AG04449 (cell line): ENCODE results near the gene TBC1D2.

Source experiments
- CTCF ChIA-PET: fragments of 350-600 bp; formaldehyde crosslinking; extraction: SDS; loops from one replicate; lab custom pipeline; 2021; ENCODE audit warnings: antibody characterized with exemption; lab: Yijun Ruan, JAX
- POLR2A ChIA-PET: fragments of 400-600, 350-600 bp; formaldehyde crosslinking; extraction: SDS; loops from one replicate; lab custom pipeline; 2020; ENCODE audit warnings: antibody characterized with exemption, inconsistent platforms; lab: Yijun Ruan, JAX
- DNase-seq: peaks from one replicate; pipeline ENCODE4 v3.0.0-alpha.2; 2010; ENCODE audit warnings: low read depth, low spot score
- H3K4me3 ChIP-seq: 2 replicates; pipeline ENCODE4 v1.5.1; 2011; ENCODE audit warnings: low read depth, mild to moderate bottlenecking, control low read depth, low read length
- TF ChIP-seq, protein P1 (sequence below): IDR thresholded peaks from one replicate; pipeline ENCODE4 v1.5.1; 2011; ENCODE audit warnings: mild to moderate bottlenecking, moderate library complexity, low read length, control low read depth, inconsistent platforms; ENCODE audit not compliant: insufficient read depth; ENCODE audit errors: missing control alignments

Gene TBC1D2

DNA sequence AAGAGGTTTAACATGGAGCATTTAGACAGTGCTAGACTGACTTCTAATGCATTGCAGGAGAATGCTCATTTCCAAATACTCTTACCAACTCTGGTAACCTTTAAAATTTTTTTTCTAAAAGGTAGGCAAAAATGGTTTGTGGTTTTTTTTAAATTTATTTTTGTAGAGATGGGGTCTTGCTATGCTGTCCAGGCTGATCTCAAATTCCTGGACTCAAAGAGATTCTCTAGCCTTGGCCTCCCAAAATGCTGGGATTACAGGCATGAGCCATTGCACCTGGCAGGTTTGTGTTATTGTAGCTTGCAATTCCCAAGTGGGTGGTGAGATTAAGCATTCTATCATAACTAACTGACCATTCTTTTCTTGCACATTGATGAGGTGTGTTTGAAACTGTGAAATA, 43.0 kb upstream of the TBC1D2 start:
- CTCF ChIA-PET, result interaction anchor here (1.4 to 6.5 kb wide), 3 partner anchors 8 to 477 kb away, joined by 4 to 45 read pairs (median 6); no protein-coding TSS in a partner anchor
- TF ChIP-seq, protein P1, sequence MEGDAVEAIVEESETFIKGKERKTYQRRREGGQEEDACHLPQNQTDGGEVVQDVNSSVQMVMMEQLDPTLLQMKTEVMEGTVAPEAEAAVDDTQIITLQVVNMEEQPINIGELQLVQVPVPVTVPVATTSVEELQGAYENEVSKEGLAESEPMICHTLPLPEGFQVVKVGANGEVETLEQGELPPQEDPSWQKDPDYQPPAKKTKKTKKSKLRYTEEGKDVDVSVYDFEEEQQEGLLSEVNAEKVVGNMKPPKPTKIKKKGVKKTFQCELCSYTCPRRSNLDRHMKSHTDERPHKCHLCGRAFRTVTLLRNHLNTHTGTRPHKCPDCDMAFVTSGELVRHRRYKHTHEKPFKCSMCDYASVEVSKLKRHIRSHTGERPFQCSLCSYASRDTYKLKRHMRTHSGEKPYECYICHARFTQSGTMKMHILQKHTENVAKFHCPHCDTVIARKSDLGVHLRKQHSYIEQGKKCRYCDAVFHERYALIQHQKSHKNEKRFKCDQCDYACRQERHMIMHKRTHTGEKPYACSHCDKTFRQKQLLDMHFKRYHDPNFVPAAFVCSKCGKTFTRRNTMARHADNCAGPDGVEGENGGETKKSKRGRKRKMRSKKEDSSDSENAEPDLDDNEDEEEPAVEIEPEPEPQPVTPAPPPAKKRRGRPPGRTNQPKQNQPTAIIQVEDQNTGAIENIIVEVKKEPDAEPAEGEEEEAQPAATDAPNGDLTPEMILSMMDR, result no peak

DNA sequence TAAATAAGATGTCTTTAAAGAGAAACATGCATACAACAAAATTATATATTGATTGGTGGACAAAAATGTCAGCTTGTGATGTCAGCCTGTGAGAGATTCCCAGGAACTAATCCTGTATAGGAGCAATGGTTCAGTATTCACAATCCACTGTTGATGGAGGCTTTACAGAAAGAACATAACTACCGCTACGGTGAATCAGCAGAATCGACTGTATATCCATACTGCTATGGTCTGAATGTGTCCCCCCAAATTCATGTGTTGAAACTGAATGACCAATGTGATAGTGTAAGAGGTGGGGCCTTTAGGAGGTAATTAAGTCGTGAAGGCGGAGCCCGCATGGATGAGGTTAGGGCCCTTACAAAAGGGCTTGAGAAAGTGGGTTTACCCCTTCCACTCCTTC, 40.4 kb upstream of the TBC1D2 start:
- TF ChIP-seq, protein P1, result no peak
- no peak overlapping the region for H3K4me3 ChIP-seq
- POLR2A ChIA-PET, result no interaction called here
- CTCF ChIA-PET, result interaction anchor here (1.2 kb wide), 1 partner anchor 480 kb away, joined by 4 read pairs; no protein-coding TSS in a partner anchor
- DNase-seq, result no peak

More for the DNA sequence above, 43.0 kb upstream of the TBC1D2 start:
- H3K4me3 ChIP-seq, result no peak overlapping the region
- POLR2A ChIA-PET, result no interaction called here
- no peak for DNase-seq

DNA sequence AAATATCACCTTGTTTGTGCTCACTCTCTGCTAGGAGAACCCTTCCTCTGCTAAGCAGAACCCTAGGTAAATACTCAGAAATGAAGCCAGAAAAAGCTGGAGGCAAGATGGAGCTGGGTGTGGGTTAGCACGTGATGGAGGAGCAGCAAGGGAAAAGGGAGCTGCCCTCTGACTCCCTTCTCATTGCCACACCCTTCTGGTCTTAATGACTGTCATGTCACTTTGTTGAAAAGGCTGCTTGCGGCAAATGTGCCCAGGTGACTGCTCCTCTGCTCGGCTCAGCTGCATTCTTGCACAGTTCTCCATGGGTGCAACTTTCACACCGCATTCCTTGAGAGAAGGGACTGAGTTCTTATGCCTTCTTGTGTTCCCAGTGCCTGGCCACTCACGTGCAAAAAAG, 36.4 kb upstream of the TBC1D2 start:
- CTCF ChIA-PET, result interaction anchor here (1.3 to 2.5 kb wide), 4 partner anchors 7 to 500 kb away, joined by 3 to 10 read pairs (median 6); no protein-coding TSS in a partner anchor
- TF ChIP-seq, protein P1, result no peak
- POLR2A ChIA-PET, result no interaction called here
- no peak overlapping the region for H3K4me3 ChIP-seq
- no peak for DNase-seq

DNA sequence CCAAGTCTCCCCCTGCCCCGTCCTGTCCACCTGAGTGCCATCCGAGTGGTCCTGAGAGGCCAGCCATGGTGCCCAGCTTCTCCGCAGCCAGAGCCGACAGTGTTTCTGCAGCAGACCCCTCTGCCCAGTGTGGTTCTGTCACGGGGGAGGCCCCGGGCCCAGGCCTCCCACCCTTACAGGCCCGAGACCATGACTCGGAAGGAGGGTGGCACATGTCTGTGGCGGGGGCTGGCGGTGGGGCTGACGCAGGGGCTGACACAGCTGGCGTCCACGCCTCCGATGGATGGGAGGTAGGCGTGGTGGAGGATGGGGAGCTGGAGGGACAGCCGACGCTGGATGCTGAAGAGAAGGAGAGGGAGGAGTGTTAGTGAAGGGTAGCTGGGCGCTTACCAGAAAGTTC, 35.0 kb upstream of the TBC1D2 start:
- ChIA-PET CTCF (interaction anchor here (0.8 to 2.5 kb wide), 3 partner anchors 9 to 485 kb away, joined by 3 to 10 read pairs (median 6); no protein-coding TSS in a partner anchor), POLR2A (no interaction called here)
- TF ChIP-seq, protein P1, result no peak
- H3K4me3 ChIP-seq, result no peak overlapping the region
- DNase-seq, result no peak

DNA sequence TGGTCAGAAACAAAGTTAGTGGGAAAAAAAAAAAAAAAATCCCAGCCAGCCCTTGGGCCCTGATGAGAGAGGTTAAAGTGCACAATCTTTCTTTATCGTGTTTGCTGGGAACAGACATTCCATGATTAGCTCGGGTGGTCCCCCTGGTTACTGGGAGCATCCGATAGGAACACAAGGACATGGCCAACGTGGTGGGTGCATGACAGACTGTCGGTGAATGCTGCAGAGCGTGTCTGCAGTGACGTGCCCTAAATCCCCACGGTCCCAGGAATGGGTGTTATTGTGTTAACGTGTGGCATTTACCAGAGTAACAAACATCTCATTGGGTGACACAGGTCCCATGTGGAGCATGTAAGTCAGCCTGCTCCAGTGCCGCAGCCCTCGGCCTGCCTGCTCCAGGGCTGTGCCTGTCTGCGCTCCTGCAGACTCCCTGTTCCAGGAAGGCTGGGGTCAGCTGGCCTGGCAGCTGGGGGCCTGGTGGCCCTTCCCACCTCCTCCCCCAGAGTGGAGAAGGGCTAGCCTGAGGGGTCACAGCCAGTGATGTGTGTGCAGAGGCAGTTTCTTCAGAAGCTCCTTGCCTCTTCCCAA, 34.3 kb upstream of the TBC1D2 start:
- no peak for DNase-seq
- ChIA-PET CTCF (interaction anchor here (0.7 to 2.5 kb wide), 5 partner anchors 10 to 486 kb away, joined by 3 to 10 read pairs (median 6); no protein-coding TSS in a partner anchor), POLR2A (no interaction called here)
- H3K4me3 ChIP-seq, result no peak overlapping the region
- TF ChIP-seq, protein P1, result no peak

DNA sequence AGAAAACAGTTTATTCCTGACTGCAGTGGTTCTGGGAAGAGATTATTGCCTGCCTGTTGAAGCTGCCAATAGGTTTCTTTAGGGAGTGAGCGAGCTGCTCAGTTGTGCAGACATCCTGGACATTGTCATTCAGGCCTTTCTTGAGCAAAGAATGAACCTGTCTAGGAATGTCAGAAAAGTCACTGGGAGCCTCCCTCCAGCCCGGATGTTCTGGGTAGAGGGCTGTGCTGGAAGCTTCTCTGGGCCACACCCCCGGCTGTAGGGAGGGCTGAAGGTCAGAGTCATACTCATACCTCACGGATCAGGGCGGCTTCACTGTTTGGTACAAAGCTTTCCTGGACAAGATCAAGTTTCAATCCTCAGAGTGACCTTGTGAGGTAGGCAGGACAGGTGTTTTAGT, 33.4 kb upstream of the TBC1D2 start:
- no peak for DNase-seq
- no peak overlapping the region for H3K4me3 ChIP-seq
- ChIA-PET POLR2A (no interaction called here), CTCF (interaction anchor here (1.4 kb wide), 2 partner anchors 26 to 487 kb away, joined by 3 to 6 read pairs; no protein-coding TSS in a partner anchor)
- TF ChIP-seq, protein P1, result no peak
